GM23338 (cell line): ENCODE data around the gene PAFAH2. TPM values are rescaled to one million over a fixed set of nuclear protein-coding genes. Genes with fewer than 3 reads are reported as not detected.
A peak's percentile ranks its signal among the peaks of the same experiment; 100 is the strongest.

Source experiments
- ATAC-seq: fragments of 200-7000 bp; cut with Tn5 transposase; 3 replicates; pipeline ENCODE4 v1.9.1; 2020
- DNase-seq: peaks from one replicate; pipeline ENCODE4 v3.0.0-alpha.2; 2015; ENCODE audit warnings: low spot score
- H2AFZ ChIP-seq: fragments of 200-600 bp; sonication (generic); 2 replicates; pipeline ENCODE4 v1.8.0; 2016; ENCODE audit warnings: antibody characterized with exemption, mild to moderate bottlenecking, moderate library complexity
- H3F3A ChIP-seq: fragments of 200-600 bp; sonication (generic); replicated peaks from 2 replicates; pipeline ENCODE4 v1.8.0; 2017; ENCODE audit warnings: antibody characterized with exemption, mixed run types, low read depth
- H3K27ac ChIP-seq: fragments of 200-600 bp; sonication (generic); 2 replicates; pipeline ENCODE4 v1.6.1; 2016; ENCODE audit warnings: low read depth
- H3K27me3 ChIP-seq: fragments of 200-600 bp; sonication (generic); 2 replicates; pipeline ENCODE4 v1.8.0; 2016; ENCODE audit warnings: mild to moderate bottlenecking, mixed run types, moderate library complexity; ENCODE audit not compliant: insufficient read depth
- H3K36me3 ChIP-seq: fragments of 200-600 bp; sonication (generic); 2 replicates; pipeline ENCODE4 v1.8.0; 2016; ENCODE audit warnings: mild to moderate bottlenecking; ENCODE audit not compliant: insufficient read depth
- H3K4me1 ChIP-seq: fragments of 200-600 bp; sonication (generic); 2 replicates; pipeline ENCODE4 v1.8.0; 2016; ENCODE audit warnings: mild to moderate bottlenecking, moderate library complexity; ENCODE audit not compliant: insufficient read depth
- H3K4me2 ChIP-seq: fragments of 200-600 bp; sonication (generic); 2 replicates; pipeline ENCODE4 v1.7.1; 2017; ENCODE audit warnings: mixed run types
- H3K4me3 ChIP-seq: fragments of 200-600 bp; sonication (generic); 2 replicates; pipeline ENCODE4 v1.6.1; 2016; ENCODE audit warnings: mixed run types
- H3K79me2 ChIP-seq: fragments of 200-600 bp; sonication (generic); replicated peaks from 2 replicates; pipeline ENCODE4 v1.8.0; 2017; ENCODE audit warnings: mild to moderate bottlenecking; ENCODE audit not compliant: insufficient read depth
- H3K9me2 ChIP-seq: fragments of 200-600 bp; sonication (generic); 2 replicates; pipeline ENCODE4 v1.8.0; 2017; ENCODE audit not compliant: insufficient read depth
- H4K20me1 ChIP-seq: fragments of 200-600 bp; sonication (generic); replicated peaks from 2 replicates; pipeline ENCODE4 v1.8.0; 2017; ENCODE audit warnings: mild to moderate bottlenecking; ENCODE audit not compliant: insufficient read depth
- H3K27ac Mint-ChIP-seq: 2 replicates; pipeline ENCODE4 v1.8.0; 2020; ENCODE audit warnings: inconsistent platforms, mild to moderate bottlenecking, moderate library complexity, mixed read lengths
- H3K27me3 Mint-ChIP-seq: 3 replicates; pipeline ENCODE4 v1.8.0; 2022; ENCODE audit warnings: low read depth, mild to moderate bottlenecking, moderate library complexity, mixed read lengths, inconsistent platforms; ENCODE audit not compliant: insufficient read depth, poor library complexity
- H3K36me3 Mint-ChIP-seq: 3 replicates; pipeline ENCODE4 v1.8.0; 2021; ENCODE audit warnings: low read depth, mild to moderate bottlenecking, inconsistent platforms, moderate library complexity, mixed read lengths
- H3K4me1 Mint-ChIP-seq: 3 replicates; pipeline ENCODE4 v1.8.0; 2020; ENCODE audit warnings: mild to moderate bottlenecking, inconsistent platforms, mixed read lengths
- H3K4me3 Mint-ChIP-seq: 3 replicates; pipeline ENCODE4 v1.8.0; 2021; ENCODE audit warnings: moderate library complexity, mild to moderate bottlenecking, inconsistent platforms, mixed read lengths
- H3K9me3 Mint-ChIP-seq: 3 replicates; pipeline ENCODE4 v1.8.0; 2020; ENCODE audit warnings: moderate library complexity, mild to moderate bottlenecking, inconsistent platforms, mixed read lengths
- CREB1 ChIP-seq: fragments of 250-450 bp; sonication (Bioruptor Pico); IDR thresholded peaks from 2 replicates; pipeline ENCODE4 v1.5.0; 2020; ENCODE audit warnings: low read depth, mild to moderate bottlenecking, moderate library complexity
- CTCF ChIP-seq, 2 experiments: fragments of 200-600 bp in 1 of 2; sonication (generic) in 1 of 2; conservative IDR thresholded peaks; 2 replicates each; pipeline versions ENCODE4 v1.5.1 to v1.6.1; 2016 to 2017; ENCODE audit warnings: antibody characterized with exemption in 2 of 2, low read depth in 2 of 2, mild to moderate bottlenecking in 2 of 2, moderate library complexity in 1 of 2
- EZH2phosphoT487 ChIP-seq: fragments of 200-600 bp; sonication (generic); IDR thresholded peaks from one replicate; pipeline ENCODE4 v1.8.1; 2018; ENCODE audit warnings: antibody characterized with exemption; ENCODE audit not compliant: unreplicated experiment
- JUNB ChIP-seq: IDR thresholded peaks from one replicate; pipeline ENCODE4 v1.6.1; 2016; ENCODE audit warnings: antibody characterized with exemption; ENCODE audit not compliant: unreplicated experiment
- NANOG ChIP-seq: IDR thresholded peaks from 2 replicates; pipeline ENCODE4 v1.6.1; 2016; ENCODE audit warnings: antibody characterized with exemption, borderline replicate concordance
- POLR2AphosphoS5 ChIP-seq: IDR thresholded peaks from 2 replicates; pipeline ENCODE4 v1.6.1; 2016; ENCODE audit warnings: antibody characterized with exemption, low read depth
- REST ChIP-seq: IDR thresholded peaks from one replicate; pipeline ENCODE4 v1.6.1; 2018; ENCODE audit warnings: antibody characterized with exemption; ENCODE audit not compliant: unreplicated experiment
- ZNF114 ChIP-seq: fragments of 250-450 bp; sonication (Bioruptor Pico); IDR thresholded peaks from 2 replicates; pipeline ENCODE4 v1.5.0; 2020; ENCODE audit warnings: mild to moderate bottlenecking, moderate library complexity
- ZNF331 ChIP-seq: fragments of 250-450 bp; sonication (Bioruptor Pico); IDR thresholded peaks from 2 replicates; pipeline ENCODE4 v1.5.0; 2020; ENCODE audit warnings: low read depth, mild to moderate bottlenecking, moderate library complexity
- ZNF462 ChIP-seq: fragments of 250-450 bp; sonication (Bioruptor Pico); IDR thresholded peaks from 2 replicates; pipeline ENCODE4 v1.5.0; 2020; ENCODE audit warnings: mild to moderate bottlenecking, moderate library complexity
- polyA plus RNA-seq: library from polyadenylated mRNA; unstranded; fragments of >200 nt; fragmentation: Nextera tagmentation; extraction: Ambion mirVana; gene quantifications from 2 replicates; pipeline ENCODE4 v1.2.1, GENCODE V29; 2016
- total RNA-seq: library from RNA; depleted of rRNA; stranded (reverse); fragments of >200 nt; shearing (Covaris generic); gene quantifications from 2 replicates; pipeline ENCODE4 v1.2.3, GENCODE V29; 2014

The PAFAH2 gene
- total and polyA plus RNA-seq, 2 experiments from 2014 or later: 5.7 to 10.3 TPM

DNA sequence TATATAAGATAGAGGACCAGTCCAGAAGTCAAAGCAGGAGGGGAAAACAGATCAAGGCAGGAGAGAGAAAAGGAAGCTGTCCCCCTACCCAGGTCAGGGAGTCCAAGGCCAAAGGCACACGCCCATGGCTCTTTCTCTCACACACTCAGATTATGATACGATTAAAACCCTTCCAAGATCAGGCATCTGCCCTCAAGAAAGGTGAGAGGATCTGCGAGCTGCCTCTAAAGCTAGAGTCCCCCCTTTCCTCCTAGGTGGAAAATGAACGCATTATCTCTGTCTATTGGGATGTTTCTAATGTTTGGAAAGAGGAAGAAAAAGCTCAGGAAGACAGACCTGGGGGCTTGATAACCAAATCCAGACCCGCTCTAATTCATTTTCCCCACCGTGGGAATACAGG is 7.6 kb downstream of the PAFAH2 start (continued):
- no peak for TF ChIP-seq ZNF462
- TF ChIP-seq ZNF331 (CRISPR knock-in tag): no peak
- no peak for TF ChIP-seq JUNB
- no peak for TF ChIP-seq CTCF (conservative IDR thresholded peaks at IDR 0.05; ENCODE audit: low read depth in 2 of 2)
- no peak for TF ChIP-seq POLR2AphosphoS5

DNA sequence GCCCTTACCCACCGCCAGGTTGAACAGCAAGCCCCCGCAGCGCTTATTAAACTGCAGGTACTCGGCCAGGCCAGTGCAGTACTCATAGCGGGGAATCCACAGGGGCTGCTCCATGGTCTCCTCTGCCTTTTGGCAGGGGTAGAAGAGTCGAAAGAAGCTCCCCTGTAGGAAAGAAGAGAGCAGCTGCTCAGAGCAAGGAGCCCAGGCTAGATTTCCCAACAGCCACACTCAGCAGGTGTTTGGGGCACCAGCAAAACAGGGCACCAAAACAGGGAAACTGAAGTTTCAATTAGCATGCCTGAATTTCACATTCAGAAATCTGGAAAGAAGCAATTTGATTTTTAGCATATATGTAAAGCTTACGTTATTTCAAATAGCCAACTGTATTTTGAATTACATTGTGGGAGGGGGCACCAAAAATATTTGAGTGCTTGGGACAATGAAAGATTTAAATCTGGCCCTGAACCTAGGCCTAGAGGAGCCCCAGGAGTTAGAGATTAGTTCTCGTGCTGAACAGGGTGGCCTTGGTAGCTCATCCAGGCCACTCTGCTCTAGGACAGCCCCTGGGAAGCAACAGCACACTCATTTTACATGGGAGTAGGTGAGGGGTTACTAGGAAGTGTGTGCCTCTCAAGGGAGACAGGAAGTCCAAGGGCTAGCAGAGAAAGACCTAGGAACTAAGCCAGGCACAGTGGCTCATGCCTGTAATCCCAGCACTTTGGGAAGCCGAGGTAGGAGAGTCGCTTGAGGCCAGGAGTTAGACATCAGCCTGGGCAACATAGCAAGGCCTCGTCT is 8.2 kb downstream of the PAFAH2 start:
- Mint-ChIP-seq H3K27ac (peak overlapping the region; percentile 87), H3K4me1 (peaks cover 14% of the 10 kb centered on the region), H3K9me3 (no peaks in the 10 kb centered on the region; the same call in 2 of the 3 replicates), H3K27me3 (no peaks in the 10 kb centered on the region), H3K36me3 (peaks cover 8% of the 10 kb centered on the region), H3K4me3 (no peak overlapping the region)
- no peak overlapping the region for H3K27ac ChIP-seq
- no peaks in the 10 kb centered on the region for H3K79me2 ChIP-seq
- H3K4me1 ChIP-seq: no peaks in the 10 kb centered on the region
- no peak overlapping the region for H3K4me3 ChIP-seq
- no peaks in the 10 kb centered on the region for H3K9me2 ChIP-seq
- DNase-seq: no peak
- H3K27me3 ChIP-seq: no peaks in the 10 kb centered on the region
- no peak; the same call in 2 of the 3 replicates for ATAC-seq
- H3K36me3 ChIP-seq: no peaks in the 10 kb centered on the region
- no peak overlapping the region for H2AFZ ChIP-seq
- no peaks in the 10 kb centered on the region; the same call in 1 of the 2 replicates for H4K20me1 ChIP-seq
- H3K4me2 ChIP-seq: no peak overlapping the region
- H3F3A ChIP-seq: no peaks in the 10 kb centered on the region
- TF ChIP-seq REST (no peak), EZH2phosphoT487 (no peak), ZNF114 (CRISPR knock-in tag) (no peak), NANOG (no peak), CREB1 (CRISPR knock-in tag) (no peak)
